Esophagus squamous epithelium (tissue), 4 donors: ENCODE results near the gene SSTR3.

ENCODE experiments used
- CTCF ChIP-seq, 6 experiments: fragments of 450-650 bp in 4 of 6; fragments of 200-600 bp in 2 of 6; sonication (generic) in 2 of 6; IDR thresholded peaks; one replicate each; pipeline ENCODE4 v1.5.1; 2016 to 2019; ENCODE audit warnings: antibody characterized with exemption in 6 of 6, mild to moderate bottlenecking in 4 of 6, moderate library complexity in 4 of 6
- POLR2A ChIP-seq, 4 donors: fragments of 450-650 bp; IDR thresholded peaks; one replicate each; pipeline ENCODE4 v1.6.1; 2017; ENCODE audit warnings: antibody characterized with exemption in 4 of 4, mild to moderate bottlenecking in 4 of 4, moderate library complexity in 3 of 4

GRCh38 chr22:37165940-37166674 lies 46.2 kb downstream of the SSTR3 start:
- TF ChIP-seq CTCF (IDR thresholded peaks at IDR 0.05): no peak
- TF ChIP-seq POLR2A (IDR thresholded peaks at IDR 0.05): no peak
